HepG2 (cell line): Measurements from ENCODE around the gene COA5. TPM values are rescaled to one million over a fixed set of nuclear protein-coding genes. Genes with fewer than 3 reads are reported as not detected.

Experiments used
- ATAC-seq: fragments of 200-7000 bp; cut with Tn5 transposase; 3 replicates; pipeline ENCODE4 v1.9.1; 2020; ENCODE audit warnings: mild to moderate bottlenecking, moderate library complexity
- BruUV-seq: library from RNA; stranded (reverse); fragments of 400-500 nt; replicated peaks from 2 replicates; lab custom pipeline; 2021; lab: Mats Ljungman, UMichigan
- CTCF ChIA-PET: fragments of 300-600 bp; formaldehyde crosslinking; extraction: SDS; loops from one replicate; lab custom pipeline; 2021; ENCODE audit warnings: low total read pairs, inconsistent platforms, low intra/inter-chr PET ratio; lab: Yijun Ruan, JAX
- POLR2A ChIA-PET: fragments of 350-600 bp; sonication (Branson Sonifier 250); formaldehyde crosslinking; loops from one replicate; lab custom pipeline; 2020; ENCODE audit warnings: antibody characterized with exemption, inconsistent platforms; lab: Yijun Ruan, JAX
- DNase-seq: peaks from one replicate; pipeline ENCODE4 v3.0.0-alpha.2; 2015; ENCODE audit warnings: low spot score
- FAIRE-seq: peaks from 3 replicates; lab custom pipeline; 2011; peaks lifted over from hg19 to GRCh38; lab: Jason Lieb, UNC
- H2AFZ ChIP-seq: one replicate; pipeline ENCODE4 v1.6.1; 2011; ENCODE audit warnings: low read length, inconsistent platforms
- H3K27ac ChIP-seq: fragments of 300-600 bp; 3 replicates; pipeline ENCODE4 v1.8.0; 2011; ENCODE audit warnings: mixed run types, mild to moderate bottlenecking, mixed read lengths, low read length, inconsistent platforms; ENCODE audit not compliant: insufficient read depth; ENCODE audit errors: extremely low read length
- H3K27me3 ChIP-seq, 2 experiments: fragments of 200-600 bp in 1 of 2; 2 replicates in 1 of 2; 3 replicates in 1 of 2; pipeline versions ENCODE4 v1.6.0 to v1.8.0; 2011; ENCODE audit warnings: low read length in 2 of 2, mild to moderate bottlenecking in 2 of 2, moderate library complexity in 2 of 2, inconsistent platforms in 1 of 2; ENCODE audit not compliant: insufficient read depth in 2 of 2, control insufficient read depth in 1 of 2
- H3K36me3 ChIP-seq, 2 experiments: fragments of 200-600 bp in 1 of 2; replicated peaks in 1 of 2; 2 replicates in 1 of 2; 3 replicates in 1 of 2; pipeline versions ENCODE4 v1.5.1 to v1.8.0; 2011; ENCODE audit warnings: low read length in 2 of 2, inconsistent platforms in 1 of 2; ENCODE audit not compliant: insufficient read depth in 2 of 2, control insufficient read depth in 1 of 2
- H3K4me1 ChIP-seq: 2 replicates; pipeline ENCODE4 v1.5.1; 2012; ENCODE audit warnings: low read length, inconsistent platforms; ENCODE audit not compliant: insufficient read depth
- H3K4me2 ChIP-seq: 2 replicates; pipeline ENCODE4 v1.6.0; 2011; ENCODE audit warnings: low read depth, low read length, inconsistent platforms
- H3K4me3 ChIP-seq, 3 experiments: fragments of 200-600 bp in 1 of 3; sonication (generic), shearing (Covaris generic) in 1 of 3; replicated peaks in 1 of 3; 2 replicates each; pipeline ENCODE4 v1.5.1; 2011 to 2016; ENCODE audit warnings: low read length in 3 of 3, inconsistent platforms in 2 of 3, low read depth in 2 of 3, mild to moderate bottlenecking in 2 of 3, control low read depth in 1 of 3, mixed read lengths in 1 of 3; ENCODE audit not compliant: insufficient read depth in 1 of 3
- H3K79me2 ChIP-seq: one replicate; pipeline ENCODE4 v1.6.1; 2011; ENCODE audit warnings: low read length, inconsistent platforms; ENCODE audit not compliant: insufficient read depth
- H3K9ac ChIP-seq: 2 replicates; pipeline ENCODE4 v1.6.0; 2011; ENCODE audit warnings: mild to moderate bottlenecking, low read depth, low read length, inconsistent platforms; ENCODE audit not compliant: insufficient read depth
- H3K9me3 ChIP-seq: 2 replicates; pipeline ENCODE4 v1.5.1; 2012; ENCODE audit warnings: mild to moderate bottlenecking, low read length
- H4K20me1 ChIP-seq: 2 replicates; pipeline ENCODE4 v1.6.0; 2011; ENCODE audit warnings: inconsistent platforms, mild to moderate bottlenecking, low read length, moderate library complexity; ENCODE audit not compliant: insufficient read depth
- DMTF1 ChIP-seq: sonication (generic); formaldehyde crosslinking; IDR thresholded peaks from 2 replicates; pipeline ENCODE4 v1.4.0; 2020; ENCODE audit warnings: mild to moderate bottlenecking, missing genetic modification reagents
- GTF2F1 ChIP-seq: fragments of 150-350 bp; IDR thresholded peaks from 2 replicates; pipeline ENCODE4 v1.6.1; 2014; ENCODE audit warnings: low read length
- HOXA5 ChIP-seq: sonication (generic); formaldehyde crosslinking; IDR thresholded peaks from 2 replicates; pipeline ENCODE4 v1.4.0; 2020; ENCODE audit warnings: missing genetic modification reagents
- LCORL ChIP-seq, 2 experiments: fragments of 450-650 bp in 1 of 2; sonication (generic) in 1 of 2; formaldehyde crosslinking in 1 of 2; IDR thresholded peaks; 2 replicates each; pipeline versions ENCODE4 v1.5.0 to v1.6.1; 2017 to 2020; ENCODE audit warnings: antibody characterized with exemption in 1 of 2, missing genetic modification reagents in 1 of 2
- NR2F1 ChIP-seq, 2 experiments: fragments of 450-650 bp in 1 of 2; formaldehyde crosslinking in 1 of 2; IDR thresholded peaks; 2 replicates each; pipeline versions ENCODE4 v1.5.0 to v1.6.1; 2016 to 2020; ENCODE audit warnings: mild to moderate bottlenecking in 1 of 2, missing compliant biosample characterization in 1 of 2, missing genetic modification reagents in 1 of 2, moderate library complexity in 1 of 2
- RAD51 ChIP-seq: fragments of 450-650 bp; IDR thresholded peaks from 2 replicates; pipeline ENCODE4 v1.6.1; 2016; ENCODE audit warnings: borderline replicate concordance
- REXO4 ChIP-seq: sonication (generic); formaldehyde crosslinking; IDR thresholded peaks from 2 replicates; pipeline ENCODE4 v1.8.0; 2022; ENCODE audit warnings: missing genetic modification reagents, mild to moderate bottlenecking, borderline replicate concordance
- SALL1 ChIP-seq: sonication (generic); formaldehyde crosslinking; IDR thresholded peaks from 2 replicates; pipeline ENCODE4 v1.8.0; 2022; ENCODE audit warnings: mild to moderate bottlenecking, missing genetic modification reagents
- TMF1 ChIP-seq: sonication (generic); formaldehyde crosslinking; IDR thresholded peaks from 2 replicates; pipeline ENCODE4 v1.8.1; 2022; ENCODE audit warnings: low read depth, missing genetic modification reagents
- TP53 ChIP-seq: sonication (generic); formaldehyde crosslinking; conservative IDR thresholded peaks from 2 replicates; pipeline ENCODE4 v1.4.0; 2020; ENCODE audit warnings: missing genetic modification reagents
- ZNF260 ChIP-seq: sonication (generic); formaldehyde crosslinking; IDR thresholded peaks from 2 replicates; pipeline ENCODE4 v1.4.0; 2020; ENCODE audit warnings: missing genetic modification reagents, low read depth, mild to moderate bottlenecking, borderline replicate concordance
- ZNF3 ChIP-seq: IDR thresholded peaks from 2 replicates; pipeline ENCODE4 v1.7.0; 2017; ENCODE audit warnings: inconsistent platforms
- ZNF317 ChIP-seq: sonication (generic); formaldehyde crosslinking; IDR thresholded peaks from 2 replicates; pipeline ENCODE4 v1.5.0; 2020; ENCODE audit warnings: mild to moderate bottlenecking, missing genetic modification reagents
- ZSCAN30 ChIP-seq: sonication (generic); formaldehyde crosslinking; IDR thresholded peaks from 2 replicates; pipeline ENCODE4 v1.5.0; 2020; ENCODE audit warnings: mild to moderate bottlenecking, missing genetic modification reagents
- WGBS: methylation state at CpG from one replicate; pipeline ENCODE4 v1.1.6; 2017; ENCODE audit warnings: low lambda C conversion rate; 5-methylcytosine and 5-hydroxymethylcytosine counted together
- in situ Hi-C: cut with HindIII; loops from 2 replicates; pipeline ENCODE4 v1.10.0; 2017; ENCODE audit warnings: low pct_unique_long_range_greater_than_20kb; ENCODE audit not compliant: extremely low pct_ligation_motif_present
- intact Hi-C: fragments of 100-400 bp; cut with micrococcal nuclease; formaldehyde crosslinking; loops from one replicate; pipeline ENCODE4 v1.10.0; 2022; ENCODE audit not compliant: unreplicated experiment
- polyA plus RNA-seq, 8 experiments: library from polyadenylated mRNA; depleted of rRNA in 3 of 8; stranded (reverse) in 7 of 8; unstranded in 1 of 8; fragments of >200 nt; fragmentation: Illumina TruSeq in 4 of 8; extraction: Trizol in 4 of 8; gene quantifications; 2 replicates each; pipeline versions ENCODE4 v1.2.1 to v1.2.3, GENCODE V29; 2011 to 2016; ENCODE audit warnings: low read depth in 4 of 8, missing spikeins in 1 of 8, mixed read lengths in 1 of 8; ENCODE audit not compliant: insufficient read depth in 1 of 8
- total RNA-seq, 5 experiments: library from RNA; depleted of rRNA; stranded (reverse); fragments of >200 nt; fragmentation: Illumina TruSeq; extraction: Trizol; gene quantifications; 2 replicates each; pipeline ENCODE4 v1.2.3, GENCODE V29; 2016; ENCODE audit warnings: low read depth in 1 of 5
- TF ChIP-seq, protein P1 (sequence below), 2 experiments: fragments of 450-650 bp in 1 of 2; sonication (generic) in 1 of 2; formaldehyde crosslinking; IDR thresholded peaks; 2 replicates each; pipeline versions ENCODE4 v1.5.0 to v1.8.0; 2020 to 2022; ENCODE audit warnings: mild to moderate bottlenecking in 1 of 2, missing genetic modification reagents in 1 of 2

Gene COA5
- total and polyA plus RNA-seq, 2 of the 13 experiments (the other 11 are each of a cell fraction or from before 2014, with no cell fraction given), result 43.6 to 64.5 TPM

DNA sequence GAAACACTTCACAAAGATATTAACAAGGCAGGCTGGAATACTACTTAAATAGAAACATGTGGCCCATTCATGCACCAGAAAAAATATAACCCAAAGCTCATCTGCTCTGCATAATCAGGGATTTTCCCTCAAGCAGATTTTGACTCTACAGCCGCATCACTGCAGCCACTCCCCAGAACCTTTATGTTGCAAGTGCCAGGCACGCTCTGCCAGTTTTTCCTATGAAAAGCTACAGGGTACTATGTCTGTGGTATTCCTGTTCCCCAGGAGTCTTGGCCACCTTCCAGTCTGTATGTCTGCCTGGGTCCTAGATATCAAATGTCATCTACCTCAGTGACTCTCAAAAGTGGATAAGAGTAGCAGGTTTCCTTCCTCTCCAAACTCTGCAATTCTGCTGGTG lies 3.8 kb downstream of the COA5 start:
- H3K4me2 ChIP-seq, result no peak overlapping the region
- BruUV-seq, result no TSS peak
- peaks cover 50% of the 10 kb centered on the region for H3K79me2 ChIP-seq
- peaks cover 4% of the 10 kb centered on the region for H4K20me1 ChIP-seq
- CTCF ChIA-PET, result no interaction called here
- in situ Hi-C loops (loop anchor here (5.0 kb wide), 2 partner anchors 37 to 192 kb away; no protein-coding TSS in a partner anchor), intact Hi-C loops (loop anchor here (10.0 kb wide), 1 partner anchor 160 kb away; the partner anchor contains the start of gene INPP4A)
- H3K4me3 ChIP-seq, result no peak overlapping the region
- H3K36me3 ChIP-seq, result peaks cover 7 to 27% of the 10 kb centered on the region in 2 experiments
- no peak overlapping the region for H2AFZ ChIP-seq
- no peaks in the 10 kb centered on the region; a peak in 1 of 5 replicates for H3K27me3 ChIP-seq
- no peak for FAIRE-seq
- peaks cover 21% of the 10 kb centered on the region for H3K4me1 ChIP-seq
- no peak overlapping the region for H3K27ac ChIP-seq
- 100% methylated on average over 2 of the region's 2 CpGs for WGBS
- no peak for DNase-seq
- TF ChIP-seq TP53 (CRISPR knock-in tag), result no peak
- no peak overlapping the region for H3K9ac ChIP-seq
- no peak for ATAC-seq
- POLR2A ChIA-PET, result interaction anchor here (2.2 kb wide), 1 partner anchor 20 kb away, joined by 5 read pairs; no protein-coding TSS in a partner anchor
- no peaks in the 10 kb centered on the region for H3K9me3 ChIP-seq

DNA sequence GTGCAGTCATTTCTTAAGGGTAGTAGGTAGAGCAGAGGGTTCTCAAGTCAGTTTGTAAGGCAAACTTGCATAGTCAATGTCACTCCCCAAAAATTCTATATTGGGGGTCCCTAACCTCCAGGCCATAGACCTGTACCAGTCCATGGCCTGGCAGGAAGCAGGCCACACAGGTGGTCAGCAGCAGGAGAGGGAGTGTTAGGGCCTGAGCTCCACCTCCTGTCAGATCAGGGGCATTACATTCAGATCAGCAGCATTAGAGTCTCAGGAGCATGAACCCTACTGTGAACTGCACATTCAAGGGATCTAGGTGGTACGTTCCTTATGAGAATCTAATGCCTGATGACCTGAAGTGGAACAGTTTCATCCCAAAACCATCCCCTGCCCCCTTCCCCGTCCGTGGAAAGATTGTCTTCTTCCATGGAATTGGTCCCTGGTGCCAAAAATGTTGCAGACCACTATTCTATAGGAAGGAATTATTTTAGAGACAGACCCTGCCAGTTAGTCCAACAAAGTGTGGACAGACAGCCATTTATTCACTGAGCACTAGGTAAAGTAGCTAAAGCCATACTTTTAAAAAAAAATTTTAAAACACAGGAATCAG lies 6.7 kb downstream of the COA5 start:
- no peak overlapping the region for H3K9ac ChIP-seq
- no peaks in the 10 kb centered on the region for H3K27me3 ChIP-seq
- ChIA-PET POLR2A (no interaction called here), CTCF (interaction anchor here (1.9 to 3.2 kb wide), 2 partner anchors 32 to 189 kb away, joined by 20 to 32 read pairs; no protein-coding TSS in a partner anchor)
- no peak overlapping the region for H3K27ac ChIP-seq
- no peaks in the 10 kb centered on the region for H3K9me3 ChIP-seq
- H3K36me3 ChIP-seq, result peaks cover 12 to 46% of the 10 kb centered on the region in 2 experiments
- ATAC-seq (peak; percentile 99), FAIRE-seq (peak; percentile 73), DNase-seq (peak; percentile 69)
- intact Hi-C loops (loop anchor here (1.0 to 10.0 kb wide), 3 partner anchors 17 to 157 kb away; partner anchors contain the start of gene INPP4A), in situ Hi-C loops (loop anchor here (5.0 kb wide), 2 partner anchors 34 to 189 kb away; no protein-coding TSS in a partner anchor)
- peaks cover 23% of the 10 kb centered on the region for H3K79me2 ChIP-seq
- no peak overlapping the region for H3K4me3 ChIP-seq
- no peak overlapping the region for H3K4me2 ChIP-seq
- BruUV-seq, result no TSS peak
- H3K4me1 ChIP-seq, result peaks cover 9% of the 10 kb centered on the region
- H2AFZ ChIP-seq, result no peak overlapping the region
- H4K20me1 ChIP-seq, result no peaks in the 10 kb centered on the region; the same call in 1 of the 2 replicates
- WGBS, result 33% methylated on average over 3 of the region's 3 CpGs
- TF ChIP-seq DMTF1, result no peak
- TF ChIP-seq ZSCAN30 (CRISPR knock-in tag), result no peak
- TF ChIP-seq GTF2F1, result 0 out of 2 replicates have a peak, but pooled peaks have one; percentile 41
- TF ChIP-seq REXO4, result no peak
- TF ChIP-seq TMF1, result no peak
- no peak for TF ChIP-seq ZNF3 (CRISPR knock-in tag)
- TF ChIP-seq ZNF260, result no peak
- no peak for TF ChIP-seq ZNF317
- TF ChIP-seq LCORL (IDR thresholded peaks at IDR 0.05), result no peak
- no peak for TF ChIP-seq LCORL (CRISPR knock-in tag; IDR thresholded peaks at IDR 0.05)
- no peak for TF ChIP-seq HOXA5 (CRISPR knock-in tag)
- TF ChIP-seq RAD51, result no peak
- TF ChIP-seq NR2F1 (CRISPR knock-in tag; IDR thresholded peaks at IDR 0.05), result no peak
- TF ChIP-seq SALL1, result peak; percentile 41; the same call in 1 of the 2 replicates
- TF ChIP-seq, protein P1, sequence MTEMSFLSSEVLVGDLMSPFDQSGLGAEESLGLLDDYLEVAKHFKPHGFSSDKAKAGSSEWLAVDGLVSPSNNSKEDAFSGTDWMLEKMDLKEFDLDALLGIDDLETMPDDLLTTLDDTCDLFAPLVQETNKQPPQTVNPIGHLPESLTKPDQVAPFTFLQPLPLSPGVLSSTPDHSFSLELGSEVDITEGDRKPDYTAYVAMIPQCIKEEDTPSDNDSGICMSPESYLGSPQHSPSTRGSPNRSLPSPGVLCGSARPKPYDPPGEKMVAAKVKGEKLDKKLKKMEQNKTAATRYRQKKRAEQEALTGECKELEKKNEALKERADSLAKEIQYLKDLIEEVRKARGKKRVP (CRISPR knock-in tag; IDR thresholded peaks at IDR 0.05), result no peak
